NCI-H82 treated with DMSO at 0.1 percent for 48 hours (cell line): ENCODE results near the gene PIGV.
A peak's percentile ranks its signal among the peaks of the same experiment; 100 is the strongest.

Source experiments
- DNase-seq: peaks from one replicate; lab custom pipeline; 2025; ENCODE audit not compliant: unreplicated experiment; lab: John Stamatoyannopoulos, UW

Gene PIGV

GRCh38 chr1:26787706-26788514 lies at the start of gene PIGV:
PIGV (plus strand) TSS chr1:26787950; CDS start chr1:26790816, 2,866 bp downstream.
- peak; percentile 79 for DNase-seq

GRCh38 chr1:26739329-26739914 lies 48.3 kb upstream of the PIGV start:
- DNase-seq: no peak

- DNase-seq: no peak
These were observed 47.6 kb upstream of the PIGV start for GRCh38 chr1:26740023-26740634.

- no peak for DNase-seq
These were observed 46.8 kb upstream of the PIGV start for GRCh38 chr1:26740952-26741351.

GRCh38 chr1:26743426-26744059 lies 44.2 kb upstream of the PIGV start:
- DNase-seq: no peak

GRCh38 chr1:26744075-26744959 lies 43.4 kb upstream of the PIGV start:
- DNase-seq: no peak

- DNase-seq: no peak
These were observed 42.6 kb upstream of the PIGV start for GRCh38 chr1:26745191-26745590.

GRCh38 chr1:26747048-26747447 lies 40.7 kb upstream of the PIGV start:
- DNase-seq: no peak

- no peak for DNase-seq
These were observed 39.4 kb upstream of the PIGV start for GRCh38 chr1:26748351-26748750.

GRCh38 chr1:26749458-26749857 lies 38.3 kb upstream of the PIGV start:
- DNase-seq: no peak

- no peak for DNase-seq
These were observed 37.3 kb upstream of the PIGV start for GRCh38 chr1:26750428-26750827.

- DNase-seq: no peak
These were observed 35.2 kb upstream of the PIGV start for GRCh38 chr1:26752519-26752918.

- DNase-seq: peak; percentile 31
These were observed 33.5 kb upstream of the PIGV start for GRCh38 chr1:26754086-26754874.

GRCh38 chr1:26758358-26758757 lies 29.4 kb upstream of the PIGV start:
- DNase-seq: no peak

- DNase-seq: no peak
These were observed 28.2 kb upstream of the PIGV start for GRCh38 chr1:26759531-26759930.

- DNase-seq: no peak
These were observed 26.5 kb upstream of the PIGV start for GRCh38 chr1:26761217-26761616.

GRCh38 chr1:26767714-26768113 lies 20.0 kb upstream of the PIGV start:
- DNase-seq: no peak

- DNase-seq: no peak
These were observed 19.0 kb upstream of the PIGV start for GRCh38 chr1:26768755-26769154.

GRCh38 chr1:26771285-26771642 lies 16.5 kb upstream of the PIGV start:
- DNase-seq: peak; percentile 21
